Activated naive CD8-positive, alpha-beta T cell treated with anti-CD3 and anti-CD28 coated beads, Interleukin-2, amount 10 ng/mL, durations not matched to agents 7 days and 5 days (primary cell): ENCODE results near the gene BORCS6. TPM values are rescaled to one million over a fixed set of nuclear protein-coding genes. Genes with fewer than 3 reads are reported as not detected.
"Not testable (repeated sequence)": the region's sequence is repeated elsewhere in the genome, so short reads cannot be mapped to it uniquely, and the experiment has no call there.

Experiments used
- ATAC-seq: fragments of 150-1000 bp; cut with Tn5 transposase; one replicate; pipeline ENCODE4 v1.10.0; 2021; ENCODE audit warnings: low read depth, moderate library complexity
- POLR2A ChIA-PET: fragments of 350-600 bp; sonication (Branson Sonifier 250); formaldehyde crosslinking; loops from one replicate; lab custom pipeline; 2021; ENCODE audit warnings: antibody characterized with exemption; lab: Charles Lee
- DNase-seq: peaks from one replicate; pipeline ENCODE4 v3.0.0; 2021
- H3K27ac Mint-ChIP-seq: one replicate; pipeline ENCODE4 v1.8.0; 2022; ENCODE audit warnings: mild to moderate bottlenecking, mixed read lengths
- H3K27me3 Mint-ChIP-seq: one replicate; pipeline ENCODE4 v1.8.0; 2022; ENCODE audit warnings: mild to moderate bottlenecking, moderate library complexity, mixed read lengths
- H3K36me3 Mint-ChIP-seq: one replicate; pipeline ENCODE4 v1.8.0; 2021; ENCODE audit warnings: mild to moderate bottlenecking, mixed read lengths
- H3K4me1 Mint-ChIP-seq: one replicate; pipeline ENCODE4 v1.8.0; 2021; ENCODE audit warnings: mixed read lengths
- H3K4me3 Mint-ChIP-seq: one replicate; pipeline ENCODE4 v1.8.0; 2022; ENCODE audit warnings: mild to moderate bottlenecking, moderate library complexity, mixed read lengths
- H3K9me3 Mint-ChIP-seq: one replicate; pipeline ENCODE4 v1.8.0; 2021; ENCODE audit warnings: mixed read lengths
- total RNA-seq, 2 experiments: library from RNA; stranded (reverse); gene quantifications; one replicate each; pipeline ENCODE4 v1.2.3, GENCODE V29; 2021

BORCS6 gene
- total RNA-seq, 2 experiments from 2014 or later: 15.7 to 16.5 TPM

DNA sequence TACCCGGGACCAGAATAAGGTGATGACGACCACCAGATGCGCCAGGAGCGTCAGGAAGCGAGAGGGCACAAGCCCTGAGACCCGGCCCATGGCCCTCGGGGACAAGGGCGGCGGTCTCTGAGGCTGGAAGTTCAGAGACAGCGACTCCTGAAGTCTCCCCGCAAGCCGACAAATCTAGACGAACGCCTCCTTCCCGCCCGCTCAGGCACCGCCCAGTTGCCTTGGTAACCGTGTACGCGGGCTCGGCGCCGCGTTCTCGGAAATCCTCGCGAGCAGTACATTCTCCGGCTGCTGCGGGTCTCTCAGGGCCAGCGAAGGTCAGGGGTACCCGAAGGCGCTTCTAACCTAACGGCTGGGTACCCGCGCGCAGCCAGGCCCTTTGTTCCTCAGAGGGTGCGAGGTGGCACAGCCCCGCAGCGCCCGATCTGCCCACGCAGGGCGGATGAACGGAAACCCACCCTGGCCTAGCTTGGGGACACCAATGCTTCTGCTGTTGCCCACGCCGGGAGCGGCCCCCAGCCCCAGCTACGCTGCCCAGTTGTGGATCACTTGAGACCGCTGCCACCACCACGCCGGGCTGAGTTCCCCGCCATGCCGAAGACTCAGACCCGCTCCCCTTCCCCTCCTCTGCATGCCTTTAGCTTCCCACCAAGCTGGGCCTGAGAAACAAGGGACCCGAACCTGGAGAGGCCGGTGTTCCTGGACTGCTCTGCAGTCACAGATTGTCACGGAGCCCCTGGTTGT lies 13.6 kb downstream of the BORCS6 start, which contains the start of gene TMEM107:
TMEM107 (minus strand) TSS at position 184 of the 744 bp plus-strand sequence; CDS start at position 90, 94 bp downstream.
- DNase-seq (peak; percentile 89), ATAC-seq (peak; percentile 51)
- H3K36me3 Mint-ChIP-seq: no peaks in the 10 kb centered on the region
- peak within 1 kb of the TSS; percentile 90 for H3K27ac Mint-ChIP-seq
- peaks cover 28% of the 10 kb centered on the region for H3K4me1 Mint-ChIP-seq
- no peaks in the 10 kb centered on the region for H3K9me3 Mint-ChIP-seq
- POLR2A ChIA-PET: interaction anchor here (0.6 to 2.4 kb wide), 13 partner anchors 10 to 119 kb away, joined by 3 to 15 read pairs (median 5); partner anchors contain the start of genes AURKB, PFAS and SLC25A35
- H3K27me3 Mint-ChIP-seq: peaks cover 2% of the 10 kb centered on the region
- H3K4me3 Mint-ChIP-seq: peak within 1 kb of the TSS; percentile 94

DNA sequence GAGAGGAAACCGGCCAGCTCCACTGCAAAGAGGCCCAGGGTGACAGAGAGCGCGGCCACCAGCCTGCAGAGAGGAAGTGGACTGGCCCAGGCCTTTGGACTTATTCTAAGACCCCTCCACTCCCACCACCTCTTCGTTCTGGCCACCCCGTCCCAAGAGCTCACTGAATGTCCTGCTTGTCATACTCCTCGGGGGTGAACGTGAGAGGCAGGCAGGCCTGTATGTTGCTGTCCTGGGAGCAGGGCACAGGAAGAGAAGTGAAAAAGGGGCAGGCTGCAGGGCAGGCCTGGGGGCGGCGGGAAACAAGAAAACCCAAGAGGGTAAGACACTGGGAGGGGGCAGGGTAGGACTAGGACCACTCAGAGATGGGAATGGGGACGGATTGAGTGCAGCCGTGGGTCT lies 14.2 kb downstream of the BORCS6 start:
- no peaks in the 10 kb centered on the region for H3K9me3 Mint-ChIP-seq
- DNase-seq: no peak
- no peaks in the 10 kb centered on the region for H3K36me3 Mint-ChIP-seq
- H3K27ac Mint-ChIP-seq: peak overlapping the region; percentile 90
- POLR2A ChIA-PET: interaction anchor here (1.0 to 2.4 kb wide), 7 partner anchors 12 to 120 kb away, joined by 3 to 15 read pairs (median 5); partner anchors contain the start of genes AURKB, PFAS and SLC25A35
- H3K27me3 Mint-ChIP-seq: peaks cover under 1% of the 10 kb centered on the region
- H3K4me1 Mint-ChIP-seq: peaks cover 28% of the 10 kb centered on the region
- peak overlapping the region; percentile 94 for H3K4me3 Mint-ChIP-seq
- ATAC-seq: peak; percentile 5

DNA sequence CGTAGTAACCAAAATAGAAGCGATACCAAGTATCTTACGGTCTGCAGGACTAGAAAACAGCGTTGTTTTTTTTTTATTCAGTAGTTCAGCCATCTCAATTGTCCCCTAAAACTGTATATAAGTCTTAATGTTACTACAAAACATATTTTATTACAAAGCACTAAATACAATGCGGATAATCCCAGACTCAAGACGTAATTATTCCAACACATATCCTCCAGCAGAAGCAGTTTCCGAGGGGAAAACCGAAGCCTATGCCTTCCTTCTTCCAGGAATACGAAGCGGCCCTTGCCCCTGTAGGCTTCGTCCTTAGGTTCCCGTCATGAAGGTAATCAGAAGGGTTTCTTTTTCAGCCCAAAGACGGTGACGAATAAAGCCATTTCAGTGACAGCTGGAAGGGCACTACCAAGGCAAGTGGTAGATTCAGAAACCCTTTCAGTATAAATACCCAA lies 16.1 kb downstream of the BORCS6 start:
- no peak for DNase-seq
- Mint-ChIP-seq H3K27me3 (no peaks in the 10 kb centered on the region), H3K4me3 (peak overlapping the region; percentile 84), H3K9me3 (no peaks in the 10 kb centered on the region), H3K36me3 (no peaks in the 10 kb centered on the region), H3K4me1 (peaks cover 28% of the 10 kb centered on the region), H3K27ac (peak overlapping the region; percentile 97)
- POLR2A ChIA-PET: interaction anchor here (0.6 to 6.0 kb wide), 36 partner anchors 9 to 487 kb away, joined by 3 to 384 read pairs (median 5); partner anchors contain the start of genes ALOX12B, ALOXE3, AURKB and BORCS6
- ATAC-seq: no peak

DNA sequence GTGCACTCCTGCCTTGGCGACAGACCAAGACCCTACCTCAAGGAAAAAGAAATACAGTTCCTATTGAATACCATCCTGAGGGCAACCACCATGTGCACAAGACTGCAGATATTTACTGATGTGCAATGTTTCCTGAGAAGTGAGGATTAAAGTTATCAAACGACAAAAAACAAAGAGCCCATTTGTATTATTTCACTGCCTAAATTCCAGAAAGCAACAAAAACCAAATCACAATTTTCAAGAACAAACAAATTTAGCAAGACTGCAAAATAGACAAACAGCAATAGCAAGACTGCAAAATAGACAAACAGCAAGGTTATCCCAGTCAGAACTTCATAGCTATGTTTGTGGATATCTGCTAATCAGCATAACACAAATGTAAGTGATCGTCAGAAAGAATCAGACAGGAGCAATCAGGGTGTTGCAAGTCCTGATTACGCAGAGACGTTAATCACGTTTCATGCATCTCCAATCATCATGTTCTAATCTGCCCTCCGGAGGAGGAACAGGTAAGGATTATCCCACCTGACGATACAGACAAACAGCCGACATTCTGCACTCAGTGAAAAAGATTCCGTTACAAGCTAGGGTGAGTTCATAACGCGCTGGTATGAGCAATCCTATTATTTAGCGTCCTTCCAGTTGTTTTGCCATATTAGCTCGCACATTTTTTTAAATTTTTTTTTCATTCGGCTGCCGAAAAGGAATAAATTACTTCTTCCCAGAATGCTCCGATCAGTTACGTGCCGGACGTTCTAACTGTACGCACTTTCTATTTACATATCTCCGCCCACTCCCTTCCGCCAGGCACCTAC lies 16.7 kb downstream of the BORCS6 start:
- Mint-ChIP-seq H3K4me3 (peak overlapping the region; percentile 84), H3K27ac (peak overlapping the region; percentile 97), H3K36me3 (no peaks in the 10 kb centered on the region), H3K9me3 (no peaks in the 10 kb centered on the region), H3K4me1 (peaks cover 28% of the 10 kb centered on the region), H3K27me3 (no peaks in the 10 kb centered on the region)
- DNase-seq: no peak
- POLR2A ChIA-PET: interaction anchor here (0.6 to 6.0 kb wide), 41 partner anchors 10 to 486 kb away, joined by 3 to 384 read pairs (median 5); partner anchors contain the start of genes ALOX12B, ALOXE3, AURKB and BORCS6
- ATAC-seq: peak; percentile 84

DNA sequence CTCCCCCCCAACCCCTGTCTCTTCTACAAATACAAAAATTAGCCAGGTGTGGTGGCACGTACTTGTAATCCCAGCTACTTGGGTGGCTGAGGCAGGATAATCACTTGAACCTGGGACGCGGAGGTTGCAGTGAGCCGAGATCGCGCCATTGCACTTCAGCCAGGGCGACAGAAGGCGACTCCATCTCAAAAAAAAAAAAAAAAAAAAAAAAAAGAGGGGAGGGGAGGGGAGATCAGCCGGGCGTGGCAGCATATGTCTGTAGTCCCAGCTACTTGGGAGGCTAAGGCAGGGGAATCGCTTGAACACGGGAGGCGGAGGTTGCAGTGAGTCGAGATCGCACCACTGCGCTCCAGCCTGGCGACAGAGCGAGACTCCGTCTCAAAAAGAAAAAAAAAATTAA lies 19.8 kb downstream of the BORCS6 start:
- H3K36me3 Mint-ChIP-seq, H3K27ac Mint-ChIP-seq, ATAC-seq, H3K27me3 Mint-ChIP-seq, DNase-seq, H3K9me3 Mint-ChIP-seq, H3K4me3 Mint-ChIP-seq: not testable (repeated sequence)
- peaks cover 22% of the 10 kb centered on the region for H3K4me1 Mint-ChIP-seq
- POLR2A ChIA-PET: interaction anchor here (6.0 kb wide), 1 partner anchor 13 kb away, joined by 384 read pairs; the partner anchor contains the start of genes PER1 and VAMP2

DNA sequence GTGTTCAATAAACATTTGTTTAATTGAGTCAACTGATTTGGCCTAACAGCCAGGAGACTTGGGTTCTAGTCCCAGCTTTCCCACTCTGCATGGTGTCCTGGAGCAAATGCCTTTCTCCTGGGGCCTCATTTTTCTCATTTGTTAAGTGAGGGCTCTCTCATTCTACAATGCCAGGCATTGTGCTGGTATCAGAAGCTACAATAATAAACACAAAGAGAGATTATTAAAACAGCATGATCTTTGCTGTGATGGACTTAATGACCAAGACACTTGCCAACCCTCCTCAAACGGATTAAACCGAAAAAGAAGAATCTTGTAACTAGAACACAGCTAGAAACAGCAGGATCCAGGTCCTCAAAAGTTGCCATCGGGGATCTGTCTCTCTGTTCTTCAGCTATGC lies 22.5 kb downstream of the BORCS6 start:
- POLR2A ChIA-PET: interaction anchor here (0.6 kb wide), 1 partner anchor 28 kb away, joined by 3 read pairs; no protein-coding TSS in a partner anchor
- Mint-ChIP-seq H3K36me3 (peaks cover 1% of the 10 kb centered on the region), H3K9me3 (no peaks in the 10 kb centered on the region), H3K27ac (no peak overlapping the region), H3K4me3 (no peak overlapping the region), H3K27me3 (no peaks in the 10 kb centered on the region), H3K4me1 (peaks cover 23% of the 10 kb centered on the region)
- ATAC-seq (no peak), DNase-seq (no peak)

DNA sequence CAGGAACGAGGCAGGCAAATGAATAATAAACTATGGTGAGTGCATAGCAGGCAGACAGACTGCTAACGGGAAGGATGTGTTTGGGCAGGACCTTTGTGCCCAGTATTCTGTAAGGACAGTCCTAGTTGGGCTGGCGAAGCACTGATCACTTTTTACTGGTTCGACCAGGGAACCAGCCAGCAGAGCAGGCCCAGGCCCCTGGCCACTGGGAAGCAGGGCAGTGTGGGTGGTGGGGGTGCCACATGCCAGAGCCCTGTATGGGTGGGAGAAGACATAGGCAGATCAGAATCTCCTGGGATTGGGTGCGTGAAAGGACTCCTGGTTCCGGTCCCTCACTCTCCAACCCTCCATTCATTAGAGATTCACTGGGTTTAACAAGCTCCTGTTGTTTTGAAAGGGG lies 23.2 kb downstream of the BORCS6 start:
- ATAC-seq: no peak
- H3K36me3 Mint-ChIP-seq: peaks cover 4% of the 10 kb centered on the region
- H3K27ac Mint-ChIP-seq: no peak overlapping the region
- H3K27me3 Mint-ChIP-seq: no peaks in the 10 kb centered on the region
- H3K4me1 Mint-ChIP-seq: peaks cover 22% of the 10 kb centered on the region
- no peak overlapping the region for H3K4me3 Mint-ChIP-seq
- DNase-seq: no peak
- H3K9me3 Mint-ChIP-seq: no peaks in the 10 kb centered on the region
- POLR2A ChIA-PET: no interaction called here

DNA sequence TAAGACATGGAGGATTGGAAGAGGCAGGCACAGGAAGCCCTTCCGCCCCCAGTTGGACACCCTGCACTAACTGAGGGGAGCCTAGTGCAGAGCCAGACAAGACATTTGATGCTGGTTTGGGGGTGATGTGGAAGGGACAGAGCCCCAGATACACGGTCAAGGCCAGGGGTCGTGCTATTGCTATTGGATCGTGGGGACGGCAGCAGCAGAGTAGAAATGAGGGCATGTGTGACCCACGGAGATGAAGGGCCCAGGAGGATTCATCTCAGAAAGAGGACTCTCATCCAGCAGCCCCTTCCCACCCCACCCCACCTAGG lies 25.2 kb downstream of the BORCS6 start:
- peaks cover 40% of the 10 kb centered on the region for H3K4me1 Mint-ChIP-seq
- H3K36me3 Mint-ChIP-seq: peaks cover 19% of the 10 kb centered on the region
- POLR2A ChIA-PET: interaction anchor here (0.8 to 14.8 kb wide), 17 partner anchors 7 to 137 kb away, joined by 3 to 384 read pairs (median 7); partner anchors contain the start of genes AURKB, BORCS6, CTC1 and PER1
- H3K27me3 Mint-ChIP-seq: no peaks in the 10 kb centered on the region
- DNase-seq (no peak), ATAC-seq (peak; percentile 35)
- H3K9me3 Mint-ChIP-seq: no peaks in the 10 kb centered on the region
- H3K4me3 Mint-ChIP-seq: peak overlapping the region; percentile 88
- H3K27ac Mint-ChIP-seq: peak overlapping the region; percentile 100

DNA sequence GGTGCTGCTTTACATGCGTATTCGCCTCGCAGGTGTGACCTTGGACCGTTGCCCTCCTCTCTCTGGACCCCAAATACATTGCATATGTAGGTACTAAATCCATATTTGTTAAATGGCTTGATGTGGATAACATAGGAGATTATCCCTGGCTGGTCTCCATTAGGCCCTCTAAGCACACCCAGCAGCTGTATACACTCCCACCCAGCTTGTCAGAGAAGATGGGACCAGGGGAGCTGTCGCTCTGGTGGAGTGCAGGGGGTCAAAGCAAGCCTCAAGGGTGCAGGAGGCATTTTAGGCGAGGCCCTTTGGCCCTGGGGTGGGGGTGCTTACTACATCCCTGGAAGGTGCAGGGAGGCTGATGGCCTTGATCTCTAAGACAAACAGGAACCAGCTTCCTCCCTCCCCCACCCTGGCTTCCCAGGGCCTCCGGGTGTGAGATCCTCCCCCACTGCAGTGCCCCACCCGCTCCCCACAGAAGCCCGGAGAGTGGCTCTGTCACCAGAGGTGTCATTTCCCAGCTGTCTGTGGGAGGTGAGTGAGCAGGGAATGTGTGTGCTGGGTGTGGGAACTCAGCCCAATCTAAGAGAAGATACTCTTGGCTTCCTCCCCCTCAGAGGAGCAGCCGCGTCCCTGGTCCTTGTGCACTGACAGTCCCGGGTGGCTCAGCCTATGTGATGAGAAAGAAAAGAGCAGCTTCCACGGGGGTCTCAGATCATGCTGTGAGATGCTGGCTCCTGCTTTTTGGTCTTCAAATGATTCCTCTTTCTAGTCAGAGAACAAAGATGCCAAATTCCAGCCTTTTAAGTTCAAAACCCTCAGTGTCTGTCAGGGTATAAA lies 25.8 kb downstream of the BORCS6 start:
- DNase-seq: peak; percentile 80
- Mint-ChIP-seq H3K4me3 (peak overlapping the region; percentile 88), H3K36me3 (peaks cover 19% of the 10 kb centered on the region), H3K27ac (peak overlapping the region; percentile 100), H3K27me3 (no peaks in the 10 kb centered on the region), H3K9me3 (no peaks in the 10 kb centered on the region), H3K4me1 (peaks cover 40% of the 10 kb centered on the region)
- POLR2A ChIA-PET: interaction anchor here (0.7 to 14.8 kb wide), 18 partner anchors 8 to 309 kb away, joined by 3 to 384 read pairs (median 7); partner anchors contain the start of genes AURKB, BORCS6, CTC1 and PER1
- peak; percentile 70 for ATAC-seq

DNA sequence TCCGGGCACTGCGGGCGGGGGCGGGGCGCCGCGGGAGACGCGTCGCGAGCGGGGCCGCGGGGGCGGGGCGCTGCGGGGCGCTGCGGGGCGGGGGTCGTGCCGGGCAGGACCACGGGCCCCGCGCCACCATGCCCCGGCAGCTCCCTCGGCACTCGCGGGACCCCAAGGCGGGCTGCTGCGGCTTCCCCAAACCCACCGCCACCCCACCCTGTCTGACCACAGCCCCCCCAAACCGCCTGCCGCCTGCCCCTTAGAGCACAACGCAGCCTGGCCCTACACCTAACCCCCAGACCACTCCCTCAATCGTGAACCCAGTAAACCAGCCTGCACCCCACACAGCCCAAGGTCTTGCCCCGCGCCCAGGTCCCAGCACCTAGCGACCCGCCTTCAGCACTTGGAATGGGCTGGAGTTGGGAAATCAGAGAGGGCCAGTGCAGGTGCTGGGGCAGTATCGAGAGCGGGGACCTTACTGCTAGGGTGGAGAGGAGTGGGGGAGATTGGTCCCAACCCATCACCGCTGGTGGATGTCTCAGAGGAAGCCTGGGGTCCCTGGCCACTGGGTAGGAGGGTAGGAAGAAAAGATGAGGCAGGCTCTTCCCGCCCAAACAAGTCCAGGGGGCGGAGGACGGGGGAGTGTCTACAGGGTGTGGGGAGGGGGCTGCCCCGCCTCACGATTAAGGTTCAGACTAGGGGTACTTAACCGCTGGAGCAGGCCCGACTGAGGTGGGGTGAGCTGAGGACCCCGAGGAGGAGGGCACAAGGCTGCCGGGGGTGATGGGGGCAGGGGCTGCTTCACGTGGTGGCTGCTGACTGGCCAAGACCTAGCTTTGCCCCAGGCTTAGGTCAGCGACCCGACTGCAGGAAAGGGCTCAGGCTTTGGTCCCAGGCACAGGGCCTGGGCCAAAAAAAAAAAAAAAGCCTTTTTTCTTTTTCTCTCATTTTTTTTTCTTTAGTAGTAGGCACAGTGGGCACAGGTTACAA lies 26.7 kb downstream of the BORCS6 start:
- H3K27ac Mint-ChIP-seq: peak overlapping the region; percentile 100

More for the DNA sequence above, 26.7 kb downstream of the BORCS6 start:
- no peaks in the 10 kb centered on the region for H3K27me3 Mint-ChIP-seq
- DNase-seq (peak; percentile 59), ATAC-seq (peak; percentile 3)
- peaks cover 23% of the 10 kb centered on the region for H3K36me3 Mint-ChIP-seq
- POLR2A ChIA-PET: interaction anchor here (0.7 to 14.8 kb wide), 16 partner anchors 9 to 308 kb away, joined by 3 to 384 read pairs (median 8); partner anchors contain the start of genes AURKB, BORCS6, CTC1 and PER1
- peaks cover 47% of the 10 kb centered on the region for H3K4me1 Mint-ChIP-seq
- H3K4me3 Mint-ChIP-seq: peak overlapping the region; percentile 88
- no peaks in the 10 kb centered on the region for H3K9me3 Mint-ChIP-seq
